HG03175 (cell line): ENCODE measurements around the gene ZBTB44.
"Not testable (repeated sequence)": the region's sequence is repeated elsewhere in the genome, so short reads cannot be mapped to it uniquely, and the experiment has no call there.

Experiments
- ATAC-seq: cut with Tn5 transposase; IDR thresholded peaks from one replicate; pipeline ENCODE4 v1.9.1; 2021; ENCODE audit warnings: mild to moderate bottlenecking, moderate library complexity; ENCODE audit not compliant: unreplicated experiment

ZBTB44 gene

DNA sequence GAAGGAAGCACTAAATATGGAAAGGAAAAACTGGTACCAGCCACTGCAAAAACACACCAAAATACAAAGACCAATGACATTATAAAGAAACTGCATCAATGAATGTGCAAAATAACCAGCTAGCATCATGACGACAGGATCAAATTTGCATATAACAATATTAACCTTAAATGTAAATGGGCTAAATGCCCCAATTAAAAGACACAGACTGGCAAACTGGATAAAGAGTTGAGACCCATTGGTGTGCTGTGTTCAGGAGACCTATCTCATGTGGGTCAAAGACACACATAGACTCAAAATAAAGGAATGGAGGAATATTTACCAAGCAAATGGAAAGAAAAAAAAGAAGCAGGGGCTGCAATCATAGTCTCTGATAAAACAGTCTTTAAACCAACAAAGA lies 63.0 kb downstream of the ZBTB44 start:
- ATAC-seq, result not testable (repeated sequence)

DNA sequence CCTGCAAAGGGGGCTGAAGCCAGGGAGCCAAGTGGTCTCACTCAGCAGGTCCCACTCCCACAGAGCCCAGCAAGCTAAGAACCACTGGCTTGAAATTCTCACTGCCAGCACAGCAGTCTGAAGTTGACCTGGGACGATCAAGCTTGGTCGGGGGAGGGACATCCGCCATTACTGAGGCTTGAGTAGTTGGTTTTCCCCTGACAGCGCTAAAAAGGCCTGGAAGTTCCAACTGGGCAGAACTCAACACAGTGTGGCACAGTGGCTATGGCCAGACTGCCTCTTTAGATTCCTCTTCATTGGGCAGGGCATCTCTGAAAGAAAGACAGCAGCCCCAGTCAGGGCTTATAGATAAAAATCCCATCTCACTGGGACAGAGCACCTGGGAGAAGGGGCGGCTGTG lies 64.8 kb downstream of the ZBTB44 start:
- ATAC-seq, result not testable (repeated sequence)

DNA sequence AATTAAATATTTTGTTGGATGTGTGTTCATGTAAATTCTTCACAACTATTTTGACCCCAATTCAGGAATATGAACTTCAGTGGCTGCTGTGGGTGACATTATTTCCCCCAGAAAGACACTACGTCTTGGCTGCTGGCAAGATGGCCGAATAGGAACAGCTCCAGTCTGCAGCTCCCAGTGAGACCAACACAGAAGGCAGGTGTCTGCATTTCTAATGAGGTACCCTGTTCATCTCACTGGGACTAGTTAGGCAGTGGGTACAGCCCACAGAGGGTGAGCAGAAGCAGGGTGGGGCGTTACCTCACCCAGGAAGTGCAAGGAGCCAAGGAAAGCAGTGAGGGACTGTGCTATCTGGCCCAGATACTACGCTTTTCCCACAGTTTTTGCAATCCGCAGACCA lies 65.3 kb downstream of the ZBTB44 start:
- no peak for ATAC-seq

DNA sequence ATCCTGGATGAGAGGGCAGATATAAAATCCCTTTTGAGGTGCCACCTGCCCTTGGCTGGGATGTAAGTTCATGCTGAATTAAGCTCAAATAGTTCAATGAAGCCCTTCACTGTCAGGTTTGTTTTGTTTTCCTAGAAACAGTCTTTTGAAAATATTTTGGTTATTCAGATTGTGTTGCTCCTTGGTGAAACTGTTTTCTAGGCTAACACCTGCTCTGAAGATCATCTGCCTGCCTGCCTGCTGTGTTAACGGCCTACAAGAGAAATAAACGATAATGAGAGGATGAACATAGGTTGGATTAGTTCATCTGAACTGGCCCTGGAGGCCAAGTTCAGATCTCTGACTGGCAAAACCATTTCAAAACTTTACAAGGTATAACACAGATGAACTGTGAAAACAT lies 67.4 kb downstream of the ZBTB44 start:
- no peak for ATAC-seq

DNA sequence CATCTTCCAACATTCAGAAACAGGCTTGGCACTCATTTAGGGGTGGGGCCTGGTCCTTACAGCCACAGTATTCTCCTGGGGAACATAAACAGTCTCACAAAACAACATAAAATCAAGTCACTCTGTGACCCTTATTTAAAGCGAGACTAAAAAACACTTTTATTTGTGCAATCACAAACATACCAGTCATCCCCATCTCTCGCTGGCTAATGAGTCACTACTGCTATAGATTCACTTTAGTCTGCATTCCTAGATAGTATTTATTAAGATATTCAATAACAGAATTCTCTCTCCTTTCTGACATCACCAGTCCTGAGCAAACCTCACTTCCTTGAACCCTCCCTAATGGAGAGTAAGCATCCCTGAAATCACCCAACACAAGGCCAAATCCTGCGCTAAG lies 68.0 kb downstream of the ZBTB44 start:
- no peak for ATAC-seq

DNA sequence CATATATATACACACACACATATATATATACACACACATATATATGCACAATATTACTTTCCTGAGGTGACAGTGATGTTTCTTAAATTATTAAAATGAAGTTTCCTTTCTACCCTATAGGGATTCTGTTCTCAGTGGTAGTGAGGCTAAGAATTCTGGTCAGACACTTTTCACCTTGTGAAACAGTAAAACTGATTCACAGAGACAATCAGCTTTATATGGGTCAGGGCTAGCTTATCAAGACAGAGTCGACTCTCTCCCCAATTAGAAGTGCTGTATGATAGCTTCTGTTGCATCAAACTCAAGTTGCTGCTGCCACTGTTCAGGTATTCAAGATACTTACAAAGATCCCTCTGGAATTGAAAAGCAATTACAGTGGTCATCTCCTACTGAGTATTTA lies 68.4 kb downstream of the ZBTB44 start:
- ATAC-seq, result no peak

DNA sequence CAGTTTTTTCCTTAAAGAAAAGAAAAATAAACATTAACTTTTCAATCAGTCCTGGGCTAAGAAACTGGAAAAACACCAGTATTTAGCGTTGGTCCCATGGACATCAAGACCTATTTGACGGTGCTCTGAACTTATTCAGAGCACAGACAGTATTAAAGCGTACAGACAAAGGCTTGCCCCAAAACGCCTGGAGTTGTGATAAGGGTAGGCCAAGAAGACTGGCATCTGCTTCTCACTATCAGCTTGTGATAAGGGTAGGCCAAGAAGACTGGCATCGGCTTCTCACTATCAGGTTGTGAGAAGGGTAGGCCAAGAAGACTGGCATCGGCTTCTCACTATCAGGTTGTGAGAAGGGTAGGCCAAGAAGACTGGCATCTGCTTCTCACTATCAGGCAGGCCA lies 69.3 kb downstream of the ZBTB44 start:
- not testable (repeated sequence) for ATAC-seq

DNA sequence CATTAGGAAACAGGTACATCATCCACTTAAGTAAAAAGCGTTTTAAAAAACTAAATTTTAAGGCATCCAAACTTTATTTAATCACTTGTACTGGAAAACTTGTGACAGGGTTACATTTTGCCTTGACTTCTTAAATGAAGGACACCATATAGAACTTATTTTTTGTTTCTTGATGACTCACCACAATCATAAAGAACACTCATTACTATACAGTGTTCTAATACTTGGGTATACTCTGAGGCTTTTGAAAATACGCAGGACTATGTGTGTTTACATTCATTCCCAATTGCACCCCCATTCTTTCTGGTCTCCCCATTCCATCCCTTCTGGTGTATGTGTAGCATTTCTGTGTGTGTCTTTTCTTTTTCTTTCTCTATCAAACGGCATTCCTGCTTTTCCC lies 69.9 kb downstream of the ZBTB44 start:
- ATAC-seq, result no peak

DNA sequence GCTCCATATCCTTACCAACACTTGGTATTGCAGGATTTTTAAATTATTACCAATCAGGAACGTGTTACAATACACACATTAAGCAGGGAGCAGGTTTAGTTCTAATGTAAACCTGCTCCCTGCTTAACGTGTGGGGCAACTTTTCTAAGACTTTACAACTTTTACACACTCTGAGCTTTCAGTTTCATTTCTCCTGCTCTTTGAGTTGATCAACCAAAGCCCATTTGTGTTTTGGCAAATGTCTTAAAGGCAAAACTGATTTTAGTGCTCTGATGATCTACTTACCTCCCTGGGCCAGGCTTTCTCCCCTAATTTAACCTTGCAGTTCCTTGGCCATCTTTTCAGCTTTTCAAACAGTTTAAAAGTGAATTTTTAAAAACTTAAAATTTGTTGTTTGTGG lies 70.9 kb downstream of the ZBTB44 start:
- ATAC-seq, result peak; percentile 86

DNA sequence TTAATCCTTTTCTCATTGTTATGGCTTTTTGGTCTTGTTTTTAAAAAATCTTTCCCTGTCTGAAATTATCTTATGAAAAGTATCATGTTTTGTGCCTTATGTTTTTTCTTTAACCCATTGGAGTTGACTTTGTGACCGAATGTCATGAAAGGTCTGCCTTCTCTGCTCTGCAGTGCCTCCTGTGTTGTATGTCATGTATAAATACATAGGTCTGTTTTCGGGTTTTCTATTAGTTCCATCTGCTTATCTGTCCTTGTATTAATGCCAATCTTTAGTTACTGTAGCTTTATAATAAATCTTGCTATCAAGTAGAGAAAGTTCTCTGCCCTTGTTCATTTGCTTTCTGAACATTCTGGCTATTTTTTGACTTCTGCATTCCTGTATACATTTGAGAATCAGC lies 73.0 kb downstream of the ZBTB44 start:
- no peak for ATAC-seq

DNA sequence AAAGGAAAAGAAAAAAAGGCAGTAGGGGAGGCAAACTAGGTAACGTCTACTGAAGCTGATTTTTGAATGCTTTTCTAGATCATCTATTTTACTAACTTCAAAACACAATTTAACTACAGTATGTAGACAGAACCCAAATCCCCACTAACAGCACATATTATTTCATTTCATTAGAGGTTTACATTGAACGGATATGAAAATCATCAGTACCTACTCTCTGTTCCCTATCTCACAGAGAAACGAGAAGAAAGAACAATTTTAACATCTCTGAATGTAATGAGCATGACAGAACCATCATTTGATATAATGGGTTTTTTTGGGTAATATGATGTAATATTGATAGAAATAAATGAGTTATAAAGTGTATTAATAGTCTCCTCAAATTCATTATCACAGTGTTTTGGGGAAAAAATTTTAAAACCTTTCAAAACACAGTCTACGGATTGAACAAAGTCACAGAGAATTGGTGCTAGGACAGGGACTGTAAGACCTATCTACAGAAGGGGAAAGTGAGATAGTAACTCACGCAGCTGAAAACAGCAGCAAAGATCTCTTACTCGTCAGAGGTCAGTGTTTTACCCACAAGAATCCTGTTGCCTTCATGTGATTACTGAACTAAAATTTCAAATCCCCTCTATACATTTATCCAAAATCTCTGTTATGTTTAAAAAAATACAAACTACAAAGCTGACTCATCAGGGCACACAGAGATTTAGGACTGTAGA lies 77.3 kb downstream of the ZBTB44 start:
- ATAC-seq, result no peak

DNA sequence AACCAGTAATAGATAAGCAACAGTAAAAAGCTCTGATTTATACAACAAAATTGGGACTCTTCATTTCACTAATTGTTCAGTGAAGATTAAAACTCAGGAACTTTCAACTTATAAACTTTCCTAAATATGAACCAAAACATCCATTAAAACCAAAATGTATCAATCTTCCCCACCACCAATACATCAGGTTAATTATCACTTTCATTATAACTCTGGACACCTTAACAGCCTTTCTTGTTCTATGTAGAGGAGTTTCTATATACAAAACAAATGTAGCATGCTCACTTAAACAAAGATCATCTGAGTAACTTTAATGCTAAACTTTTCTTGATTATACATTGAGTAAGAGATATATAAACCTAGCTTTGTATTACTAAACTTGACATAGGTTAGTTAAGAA lies 80.4 kb downstream of the ZBTB44 start:
- ATAC-seq, result no peak

DNA sequence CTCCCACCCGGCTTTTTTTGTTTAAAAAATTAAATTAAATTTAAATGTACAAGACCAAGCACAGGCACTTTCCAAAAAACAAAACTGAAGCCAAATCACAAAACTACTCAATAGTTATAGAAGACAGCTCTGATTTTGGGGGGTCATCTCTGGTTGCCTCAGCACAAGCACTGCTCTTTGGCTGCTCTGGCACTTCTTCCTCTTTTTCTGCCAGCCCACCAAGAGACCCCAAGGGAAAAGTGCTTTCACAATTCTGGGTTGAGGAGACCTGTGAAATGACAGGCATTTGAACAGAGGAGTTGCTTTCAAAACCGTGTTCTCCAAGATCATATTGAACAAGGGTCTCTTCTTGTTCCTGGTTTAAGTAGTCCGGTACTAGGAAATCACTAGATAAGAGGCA lies 80.8 kb downstream of the ZBTB44 start:
- ATAC-seq, result not testable (repeated sequence)

DNA sequence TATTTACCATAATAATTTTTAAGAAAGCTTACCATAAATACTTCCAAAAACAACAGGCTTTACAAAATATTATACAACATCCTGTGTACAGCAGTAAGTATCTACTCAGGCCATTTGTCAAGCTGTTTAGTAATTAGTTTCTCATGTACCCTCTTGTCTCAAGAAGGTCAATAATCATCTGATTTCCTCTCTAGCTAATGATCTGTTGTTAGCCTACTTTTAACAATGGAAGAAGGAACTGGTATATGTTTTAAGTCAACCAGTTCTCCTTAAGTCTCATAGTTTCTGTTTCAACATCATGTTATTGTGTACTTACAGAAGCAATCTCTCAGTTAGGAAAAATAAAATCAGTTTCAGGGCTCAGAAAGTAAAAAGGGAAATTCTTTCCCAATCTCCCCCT lies 81.2 kb downstream of the ZBTB44 start:
- ATAC-seq, result not testable (repeated sequence)

DNA sequence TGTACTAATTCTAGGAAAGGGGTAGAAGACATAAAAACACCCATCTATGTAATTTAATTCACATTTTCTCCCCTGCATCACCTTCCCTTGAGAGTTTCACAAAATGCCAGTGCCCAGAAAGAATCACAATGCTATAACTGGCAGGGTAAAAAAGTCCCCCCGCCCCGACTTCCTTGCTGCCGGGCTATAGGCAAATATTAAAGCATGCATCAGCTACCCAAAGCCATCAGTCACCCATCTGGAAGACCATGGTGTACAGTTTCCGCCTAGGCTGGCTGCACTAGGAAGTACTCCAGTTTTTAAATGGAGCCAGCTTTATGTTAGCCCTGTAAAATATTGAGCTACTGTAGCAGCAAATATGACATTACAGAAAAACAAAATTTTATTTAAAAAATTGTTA lies 87.3 kb downstream of the ZBTB44 start:
- ATAC-seq, result no peak

DNA sequence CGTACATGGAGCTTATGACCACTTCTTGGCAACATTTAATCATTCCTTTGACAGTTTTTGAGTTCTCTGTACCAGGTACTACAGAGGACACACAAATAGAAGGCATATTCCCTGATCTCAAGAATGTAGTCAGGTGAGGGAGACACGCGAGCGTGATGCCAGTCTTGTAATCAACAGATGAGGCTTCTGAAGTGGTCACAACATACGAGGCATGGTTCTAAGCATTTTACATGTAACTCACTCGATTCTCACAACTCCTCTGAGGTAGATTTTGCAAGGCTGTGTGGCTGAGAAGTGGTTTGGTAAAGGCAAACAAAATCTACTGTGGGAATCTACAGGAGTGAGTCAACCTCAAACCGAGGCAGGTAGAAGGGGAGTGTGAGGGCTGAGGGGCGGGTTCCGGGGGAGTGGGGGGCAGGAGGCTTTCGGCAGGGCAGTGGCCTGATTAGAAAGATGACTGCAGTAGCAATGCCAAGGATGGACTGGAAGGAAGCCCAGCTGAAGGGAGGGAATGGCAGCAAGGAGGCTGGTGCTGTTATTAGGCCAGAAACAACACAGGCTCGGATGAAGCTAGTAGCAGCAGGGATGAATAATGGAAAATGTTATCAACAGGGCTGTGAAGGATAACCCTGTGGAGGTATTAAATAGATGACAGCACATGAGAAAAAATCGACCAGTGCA lies 91.3 kb downstream of the ZBTB44 start:
- no peak for ATAC-seq

DNA sequence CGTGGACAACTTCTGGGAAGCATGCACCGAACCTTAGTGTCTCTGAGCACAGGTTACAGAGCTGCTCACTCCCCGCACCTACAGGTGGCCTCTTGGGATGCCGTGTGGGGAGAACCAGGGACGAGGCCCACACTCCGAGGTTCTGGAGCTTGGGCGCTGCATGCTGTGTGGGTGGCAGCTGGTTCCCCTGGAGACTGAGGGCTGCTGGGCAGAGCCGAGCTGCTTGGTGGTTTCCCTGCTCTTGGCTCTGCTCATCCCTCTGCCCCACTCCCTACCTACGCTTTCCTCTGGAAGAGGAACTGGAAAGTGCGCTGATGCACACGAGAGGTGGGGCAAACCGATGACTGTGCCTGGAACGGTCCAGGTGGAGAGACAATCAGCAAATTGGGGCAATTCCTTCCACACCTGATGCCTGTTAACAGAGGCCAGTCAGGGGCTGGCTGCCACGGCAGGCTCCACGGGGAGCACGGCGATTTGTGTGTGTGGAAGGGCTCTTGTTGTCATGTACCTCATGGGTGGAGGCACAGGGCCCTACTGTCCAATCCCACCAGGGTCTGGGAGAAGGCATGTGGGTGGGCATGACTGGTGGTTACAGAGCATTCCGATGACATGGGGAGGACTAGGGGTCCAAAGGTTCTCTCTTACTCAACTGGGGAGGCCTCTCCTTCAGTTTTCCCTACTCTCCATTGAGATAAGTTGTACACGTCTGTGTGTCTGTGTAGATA lies 94.2 kb downstream of the ZBTB44 start:
- no peak for ATAC-seq

DNA sequence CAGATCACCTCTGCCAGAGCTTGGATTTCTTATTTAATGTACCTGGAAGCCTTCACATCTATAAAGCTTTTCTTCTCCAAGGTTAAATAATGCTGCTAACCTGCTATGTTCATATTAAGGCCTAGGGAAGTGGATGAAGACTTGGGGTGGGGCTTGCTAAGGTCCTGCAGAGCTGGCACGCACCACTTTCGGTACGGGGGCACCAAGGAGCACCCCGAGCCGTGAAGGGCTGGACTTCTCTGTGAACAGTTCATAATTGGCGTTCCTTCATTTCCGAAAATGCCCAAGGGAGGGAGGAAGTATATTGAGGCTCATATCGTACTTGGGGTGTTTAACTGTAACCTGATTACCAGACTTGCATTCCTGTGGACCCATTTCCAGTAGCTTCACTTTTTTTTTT lies 95.6 kb downstream of the ZBTB44 start:
- ATAC-seq, result no peak

DNA sequence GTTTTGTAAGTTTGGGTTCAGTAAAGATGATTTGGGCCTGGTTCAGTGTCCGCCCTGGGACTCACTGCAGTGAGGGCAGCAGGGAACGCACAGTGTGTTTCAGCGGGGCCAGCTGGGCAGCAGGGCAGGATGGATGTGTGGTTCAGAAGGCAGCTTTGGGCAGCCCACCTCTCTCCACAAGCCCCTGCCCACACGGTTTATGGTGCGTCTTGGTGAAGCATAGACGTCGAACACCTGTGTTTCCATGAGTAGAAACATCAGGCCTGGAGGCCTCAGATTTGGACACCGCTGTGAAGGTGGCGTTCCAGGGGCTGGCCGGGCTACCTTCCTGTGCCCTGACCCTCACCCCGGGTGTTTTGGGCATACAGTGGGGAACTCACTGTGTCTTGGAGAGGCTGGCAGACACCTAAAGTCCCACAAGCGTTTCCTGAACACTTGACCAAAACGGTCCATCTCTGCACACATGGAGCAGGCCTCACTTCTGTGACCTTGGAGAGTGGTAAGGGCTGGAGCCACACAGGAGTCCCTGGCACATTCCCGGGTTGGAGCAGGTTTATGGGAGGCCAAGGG lies 96.1 kb downstream of the ZBTB44 start:
- ATAC-seq, result no peak

DNA sequence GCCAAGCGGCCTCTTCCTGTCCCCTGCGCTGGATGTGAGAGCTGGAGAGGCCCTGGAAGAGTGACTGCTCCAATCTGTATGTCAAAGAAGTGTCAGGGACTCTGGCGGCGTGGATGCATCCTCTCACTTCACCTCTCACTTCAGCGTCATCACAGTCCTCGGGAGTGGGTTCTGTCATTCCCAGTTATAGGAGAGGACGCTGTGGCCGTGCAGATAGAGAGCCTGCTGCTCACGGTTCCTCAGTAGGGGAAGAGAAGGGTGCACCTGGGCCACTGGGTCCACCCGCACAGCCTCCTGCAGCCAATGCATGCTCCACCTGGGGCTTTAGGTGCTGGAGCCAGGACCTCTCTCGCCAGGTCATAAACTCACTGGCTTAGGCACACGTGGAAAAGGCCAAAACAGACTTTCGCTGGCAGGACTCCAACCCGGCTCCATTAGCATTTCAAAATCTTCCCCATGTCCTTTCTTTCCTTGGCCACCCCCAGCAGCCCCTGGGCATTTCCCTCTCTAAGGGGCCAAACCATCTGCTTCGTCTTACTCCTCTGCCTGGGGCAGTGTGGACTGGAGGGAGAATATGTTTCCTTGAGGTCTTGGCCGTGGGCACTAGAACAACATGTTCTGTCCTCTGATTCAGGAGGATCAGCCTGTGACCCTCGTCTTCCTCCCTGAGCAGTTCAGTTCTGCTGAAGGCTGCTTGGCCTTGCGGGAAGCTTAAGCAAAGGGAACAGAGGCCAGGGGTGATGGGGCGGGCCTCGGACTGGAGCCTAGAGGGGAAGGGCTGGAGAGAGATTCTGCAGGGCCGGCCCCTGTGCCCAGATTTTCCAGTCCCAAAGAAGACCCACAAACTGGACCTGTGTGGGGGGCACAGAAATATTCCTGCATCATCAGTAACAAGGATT lies 97.3 kb downstream of the ZBTB44 start:
- ATAC-seq, result no peak
